ENCODE results near the gene NPS.

NPS gene

GRCh38 chr10:127527891-127528290 is 21.2 kb upstream of the NPS start:
- Histone ChIP-seq H3K79me2 (ENCODE audit: insufficient read depth, low read length) (no peaks in the 10 kb centered on the region), H3K9ac (ENCODE audit: low read length) (no peak overlapping the region), H3K27ac (ENCODE audit: low read depth, low read length) (no peak overlapping the region), H3K36me3 (ENCODE audit: low read length) (no peaks in the 10 kb centered on the region), H3K9me3 (ENCODE audit: insufficient read depth, low read length) (no peaks in the 10 kb centered on the region), H3K4me3 (ENCODE audit: insufficient read depth, low read length, poor library complexity, severe bottlenecking) (no peak overlapping the region), H2AFZ (ENCODE audit: low read depth, low read length, severe bottlenecking) (no peak overlapping the region), H3K27me3 (ENCODE audit: low read length) (no peaks in the 10 kb centered on the region), H3F3A (ENCODE audit: insufficient read depth) (no peaks in the 10 kb centered on the region), H3K9me2 (replicated peaks; ENCODE audit: insufficient read depth, low read length) (no peaks in the 10 kb centered on the region), H3K4me2 (ENCODE audit: low read depth, low read length, poor library complexity, severe bottlenecking) (no peak overlapping the region), H4K20me1 (ENCODE audit: low read depth, low read length) (no peaks in the 10 kb centered on the region)
- TF ChIP-seq CTCF (IDR thresholded peaks at IDR 0.05; ENCODE audit: insufficient read depth, low read length, poor library complexity, severe bottlenecking) (no peak), EZH2phosphoT487 (conservative IDR thresholded peaks at IDR 0.05; ENCODE audit: low read length) (no peak)

DNA sequence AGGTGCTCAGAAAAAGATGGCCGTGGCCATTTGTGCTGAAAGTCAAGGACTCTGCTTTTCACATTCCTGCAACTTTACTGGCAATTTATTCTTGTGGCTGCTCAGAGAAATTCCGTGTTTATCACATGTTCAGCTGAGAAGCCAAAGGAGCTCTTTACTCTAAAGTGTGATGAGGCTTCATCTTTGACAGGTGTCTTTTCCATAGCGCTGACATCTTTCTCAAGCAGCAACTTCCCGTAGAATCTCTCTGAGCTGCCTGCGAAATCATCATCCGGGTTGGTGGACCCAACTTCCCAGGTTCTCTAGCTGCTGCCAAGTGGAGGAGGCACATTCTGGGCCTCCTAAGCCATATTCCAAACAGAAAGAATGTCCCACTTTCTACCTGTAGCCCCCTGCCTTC is 16.9 kb upstream of the NPS start:
- Histone ChIP-seq H3K27me3 (ENCODE audit: low read length) (no peaks in the 10 kb centered on the region), H4K20me1 (ENCODE audit: low read depth, low read length) (no peaks in the 10 kb centered on the region), H3K9me3 (ENCODE audit: insufficient read depth, low read length) (no peaks in the 10 kb centered on the region), H3K36me3 (ENCODE audit: low read length) (no peaks in the 10 kb centered on the region), H3K27ac (ENCODE audit: low read depth, low read length) (no peak overlapping the region), H3K79me2 (ENCODE audit: insufficient read depth, low read length) (no peaks in the 10 kb centered on the region), H3K9me2 (replicated peaks; ENCODE audit: insufficient read depth, low read length) (no peaks in the 10 kb centered on the region), H3K4me2 (ENCODE audit: low read depth, low read length, poor library complexity, severe bottlenecking) (no peak overlapping the region), H3K4me3 (ENCODE audit: insufficient read depth, low read length, poor library complexity, severe bottlenecking) (no peak overlapping the region), H3F3A (ENCODE audit: insufficient read depth) (no peaks in the 10 kb centered on the region), H3K9ac (ENCODE audit: low read length) (no peak overlapping the region), H2AFZ (ENCODE audit: low read depth, low read length, severe bottlenecking) (no peak overlapping the region)
- no peak for TF ChIP-seq EZH2phosphoT487 (conservative IDR thresholded peaks at IDR 0.05; ENCODE audit: low read length)

DNA sequence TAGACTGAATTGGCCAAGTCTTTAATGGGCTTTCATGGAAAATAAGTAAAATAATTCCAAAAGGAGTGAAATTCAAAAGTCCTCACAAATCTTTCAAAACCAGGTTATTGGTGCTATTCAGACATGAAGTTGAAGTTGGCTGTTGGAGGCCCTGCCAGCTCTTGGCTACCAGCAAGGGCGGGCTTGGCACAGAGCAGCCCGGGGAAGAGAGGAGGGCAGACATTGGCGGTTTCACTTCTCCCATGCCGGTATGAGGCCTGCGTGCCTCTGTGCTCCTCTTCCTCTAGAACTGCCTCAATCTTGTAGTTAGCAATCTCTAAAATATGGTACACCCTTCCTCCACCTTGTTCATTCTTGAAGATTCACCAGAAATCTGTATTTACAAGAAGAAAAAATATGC is 16.4 kb upstream of the NPS start:
- H3F3A ChIP-seq (ENCODE audit: insufficient read depth): no peaks in the 10 kb centered on the region
- no peak overlapping the region for H2AFZ ChIP-seq (ENCODE audit: low read depth, low read length, severe bottlenecking)
- H4K20me1 ChIP-seq (ENCODE audit: low read depth, low read length): no peaks in the 10 kb centered on the region
- H3K9me3 ChIP-seq (ENCODE audit: insufficient read depth, low read length): no peaks in the 10 kb centered on the region
- TF ChIP-seq EZH2phosphoT487 (conservative IDR thresholded peaks at IDR 0.05; ENCODE audit: low read length): no peak
- TF ChIP-seq CTCF (IDR thresholded peaks at IDR 0.05; ENCODE audit: insufficient read depth, low read length, poor library complexity, severe bottlenecking): no peak
- H3K9me2 ChIP-seq (replicated peaks; ENCODE audit: insufficient read depth, low read length): no peaks in the 10 kb centered on the region
- H3K4me3 ChIP-seq (ENCODE audit: insufficient read depth, low read length, poor library complexity, severe bottlenecking): no peak overlapping the region
- H3K9ac ChIP-seq (ENCODE audit: low read length): no peak overlapping the region
- H3K27ac ChIP-seq (ENCODE audit: low read depth, low read length): no peak overlapping the region
- no peaks in the 10 kb centered on the region for H3K79me2 ChIP-seq (ENCODE audit: insufficient read depth, low read length)
- no peaks in the 10 kb centered on the region for H3K27me3 ChIP-seq (ENCODE audit: low read length)
- H3K36me3 ChIP-seq (ENCODE audit: low read length): no peaks in the 10 kb centered on the region
- H3K4me2 ChIP-seq (ENCODE audit: low read depth, low read length, poor library complexity, severe bottlenecking): no peak overlapping the region

DNA sequence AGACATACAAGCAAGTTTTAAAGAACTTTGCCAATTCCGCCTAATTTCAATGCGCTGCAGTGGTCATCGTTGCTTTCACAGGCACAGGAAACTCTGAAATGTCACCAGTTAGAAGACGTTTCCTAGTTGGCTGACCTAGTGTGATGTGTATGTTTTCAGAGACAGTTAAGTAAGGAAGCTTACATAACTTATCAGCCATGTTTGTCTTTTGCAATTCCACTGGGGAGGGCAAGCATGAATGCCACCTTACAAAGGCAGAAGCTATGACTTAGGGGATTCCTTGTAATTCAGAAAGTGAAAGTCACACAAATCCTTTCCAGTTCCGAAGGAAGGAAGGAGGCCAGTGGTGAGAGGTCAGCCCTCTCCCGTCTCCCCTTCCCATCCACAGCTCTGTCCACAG is 15.0 kb upstream of the NPS start:
- H3F3A ChIP-seq (ENCODE audit: insufficient read depth): no peaks in the 10 kb centered on the region
- no peak overlapping the region for H3K4me3 ChIP-seq (ENCODE audit: insufficient read depth, low read length, poor library complexity, severe bottlenecking)
- H4K20me1 ChIP-seq (ENCODE audit: low read depth, low read length): no peaks in the 10 kb centered on the region
- H3K4me2 ChIP-seq (ENCODE audit: low read depth, low read length, poor library complexity, severe bottlenecking): no peak overlapping the region
- H3K27me3 ChIP-seq (ENCODE audit: low read length): no peaks in the 10 kb centered on the region
- H2AFZ ChIP-seq (ENCODE audit: low read depth, low read length, severe bottlenecking): no peak overlapping the region
- no peaks in the 10 kb centered on the region for H3K9me3 ChIP-seq (ENCODE audit: insufficient read depth, low read length)
- no peaks in the 10 kb centered on the region for H3K79me2 ChIP-seq (ENCODE audit: insufficient read depth, low read length)
- H3K36me3 ChIP-seq (ENCODE audit: low read length): no peaks in the 10 kb centered on the region
- no peak for TF ChIP-seq CTCF (IDR thresholded peaks at IDR 0.05; ENCODE audit: insufficient read depth, low read length, poor library complexity, severe bottlenecking)
- no peak for TF ChIP-seq EZH2phosphoT487 (conservative IDR thresholded peaks at IDR 0.05; ENCODE audit: low read length)
- no peak overlapping the region for H3K9ac ChIP-seq (ENCODE audit: low read length)
- H3K9me2 ChIP-seq (replicated peaks; ENCODE audit: insufficient read depth, low read length): no peaks in the 10 kb centered on the region
- no peak overlapping the region for H3K27ac ChIP-seq (ENCODE audit: low read depth, low read length)
